GM12873 (cell line): ENCODE results near the gene MACROD2.

Source experiments
- CTCF ChIP-seq: IDR thresholded peaks from 2 replicates; pipeline ENCODE4 v1.5.1; 2012; ENCODE audit warnings: low read depth, mild to moderate bottlenecking, moderate library complexity, low read length, control low read depth; ENCODE audit not compliant: insufficient read depth; ENCODE audit errors: missing control alignments

MACROD2 gene

GRCh38 chr20:14888134-14888533 is 892.8 kb downstream of the MACROD2 start:
- TF ChIP-seq CTCF = no peak

- TF ChIP-seq CTCF = no peak
Measured at GRCh38 chr20:14889496-14890255, 894.4 kb downstream of the MACROD2 start.

GRCh38 chr20:14890713-14891112 is 895.4 kb downstream of the MACROD2 start:
- TF ChIP-seq CTCF = no peak

- TF ChIP-seq CTCF = no peak
Measured at GRCh38 chr20:14892782-14893181, 897.5 kb downstream of the MACROD2 start.

- no peak for TF ChIP-seq CTCF
Measured at GRCh38 chr20:14896569-14896968, 901.3 kb downstream of the MACROD2 start.

GRCh38 chr20:14897608-14898007 is 902.3 kb downstream of the MACROD2 start:
- no peak for TF ChIP-seq CTCF

- no peak for TF ChIP-seq CTCF
Measured at GRCh38 chr20:14902432-14903089, 907.2 kb downstream of the MACROD2 start.
